HCT116 (cell line): ENCODE data around the gene SNRNP200. TPM values are rescaled to one million over a fixed set of nuclear protein-coding genes. Genes with fewer than 3 reads are reported as not detected.
A peak's percentile ranks its signal among the peaks of the same experiment; 100 is the strongest.

Source experiments
- ATAC-seq: fragments of 200-7000 bp; cut with Tn5 transposase; 2 replicates; pipeline ENCODE4 v1.9.1; 2020; ENCODE audit warnings: mild to moderate bottlenecking, moderate library complexity
- BruUV-seq: library from RNA; stranded (reverse); fragments of 400-500 nt; replicated peaks from 2 replicates; lab custom pipeline; 2021; lab: Mats Ljungman, UMichigan
- CTCF ChIA-PET: fragments of 300-600 bp; sonication (Branson Sonifier 250); formaldehyde crosslinking; loops from one replicate; lab custom pipeline; 2021; ENCODE audit warnings: antibody characterized with exemption; lab: Charles Lee
- POLR2A ChIA-PET: fragments of 300-600, 350-600 bp; sonication (Branson Sonifier 250); formaldehyde crosslinking; loops from one replicate; lab custom pipeline; 2021; ENCODE audit warnings: antibody characterized with exemption; lab: Charles Lee
- RAD21 ChIA-PET, 2 experiments: fragments of 300-600 bp; sonication (Branson Sonifier 250); formaldehyde crosslinking; loops; one replicate each; lab custom pipeline; 2023; ENCODE audit warnings: low total read pairs in 2 of 2; ENCODE audit not compliant: uncharacterized antibody in 2 of 2, unreplicated experiment in 2 of 2, low non-redundant PET in 1 of 2; lab: Charles Lee
- DNase-seq: peaks from one replicate; pipeline ENCODE4 v3.0.0-alpha.2; 2010; ENCODE audit warnings: low read depth, low spot score
- H2AFZ ChIP-seq: fragments of 200-600 bp; shearing (Covaris generic), sonication (generic); 2 replicates; pipeline ENCODE4 v1.6.1; 2017; ENCODE audit warnings: low read depth, mixed run types, mixed read lengths, antibody characterized with exemption, low read length; ENCODE audit not compliant: poor library complexity, severe bottlenecking
- H3K27ac ChIP-seq: 2 replicates; pipeline ENCODE4 v1.5.1; 2012; ENCODE audit warnings: low read depth, low read length
- H3K27me3 ChIP-seq: fragments of 200-600 bp; sonication (generic); 2 replicates; pipeline ENCODE4 v1.6.1; 2016; ENCODE audit warnings: mixed run types, low read length, mixed read lengths; ENCODE audit not compliant: insufficient read depth
- H3K36me3 ChIP-seq, 2 experiments: fragments of 200-500 bp in 1 of 2; fragments of 200-600 bp in 1 of 2; sonication (Bioruptor generic) in 1 of 2; sonication (generic) in 1 of 2; 2 replicates each; pipeline versions ENCODE4 v1.5.1 to v1.6.1; 2014 to 2016; ENCODE audit warnings: low read length in 2 of 2, inconsistent platforms in 1 of 2, mixed read lengths in 1 of 2, mixed run types in 1 of 2; ENCODE audit not compliant: insufficient read depth in 2 of 2, control insufficient read depth in 1 of 2
- H3K4me1 ChIP-seq, 2 experiments: fragments of 200-600 bp in 1 of 2; sonication (generic) in 1 of 2; 2 replicates each; pipeline versions ENCODE4 v1.5.1 to v1.6.1; 2012 to 2017; ENCODE audit warnings: low read length in 2 of 2, inconsistent platforms in 1 of 2, mild to moderate bottlenecking in 1 of 2, mixed read lengths in 1 of 2, mixed run types in 1 of 2, moderate library complexity in 1 of 2; ENCODE audit not compliant: insufficient read depth in 2 of 2, control insufficient read depth in 1 of 2
- H3K4me2 ChIP-seq: fragments of 200-600 bp; sonication (generic); 2 replicates; pipeline ENCODE4 v1.6.1; 2017; ENCODE audit warnings: mixed run types, low read length, mixed read lengths
- H3K4me3 ChIP-seq, 2 experiments: fragments of 200-600 bp in 1 of 2; sonication (generic) in 1 of 2; replicated peaks in 1 of 2; 2 replicates each; pipeline ENCODE4 v1.5.1; 2011 to 2016; ENCODE audit warnings: low read length in 2 of 2, control low read depth in 1 of 2, low read depth in 1 of 2, mild to moderate bottlenecking in 1 of 2, mixed read lengths in 1 of 2, mixed run types in 1 of 2
- H3K79me2 ChIP-seq: fragments of 200-600 bp; sonication (generic); 2 replicates; pipeline ENCODE4 v1.6.1; 2017; ENCODE audit warnings: mild to moderate bottlenecking, mixed run types, low read length, moderate library complexity, mixed read lengths; ENCODE audit not compliant: insufficient read depth
- H3K9ac ChIP-seq: fragments of 200-600 bp; sonication (generic); 2 replicates; pipeline ENCODE4 v1.6.1; 2016; ENCODE audit warnings: low read length, mixed read lengths
- H3K9me2 ChIP-seq: fragments of 200-600 bp; sonication (generic), shearing (Covaris generic); 2 replicates; pipeline ENCODE4 v1.6.1; 2017; ENCODE audit warnings: mixed run types, mild to moderate bottlenecking, moderate library complexity; ENCODE audit not compliant: insufficient read depth
- H3K9me3 ChIP-seq, 2 experiments: fragments of 200-500 bp in 1 of 2; fragments of 200-600 bp in 1 of 2; sonication (Bioruptor generic) in 1 of 2; sonication (generic) in 1 of 2; 2 replicates each; pipeline ENCODE4 v1.6.1; 2014 to 2017; ENCODE audit warnings: low read length in 2 of 2, mixed read lengths in 2 of 2, inconsistent platforms in 1 of 2, low read depth in 1 of 2, mild to moderate bottlenecking in 1 of 2, mixed run types in 1 of 2, moderate library complexity in 1 of 2; ENCODE audit not compliant: control insufficient read depth in 1 of 2, insufficient read depth in 1 of 2
- H4K20me1 ChIP-seq: fragments of 200-600 bp; sonication (generic), shearing (Covaris generic); 2 replicates; pipeline ENCODE4 v1.6.1; 2017; ENCODE audit warnings: mixed run types, mild to moderate bottlenecking, moderate library complexity; ENCODE audit not compliant: insufficient read depth
- EGR1 ChIP-seq: IDR thresholded peaks from 2 replicates; pipeline ENCODE4 v1.6.1; 2012; ENCODE audit warnings: low read depth
- EZH2phosphoT487 ChIP-seq: fragments of 200-600 bp; IDR thresholded peaks from 2 replicates; pipeline ENCODE4 v1.6.1; 2018; ENCODE audit warnings: antibody characterized with exemption, borderline replicate concordance
- FOSL1 ChIP-seq: IDR thresholded peaks from 2 replicates; pipeline ENCODE4 v1.6.1; 2012; ENCODE audit warnings: low read depth
- JUND ChIP-seq: IDR thresholded peaks from 2 replicates; pipeline ENCODE4 v1.6.1; 2012
- RAD21 ChIP-seq: IDR thresholded peaks from 2 replicates; pipeline ENCODE4 v1.6.1; 2012; ENCODE audit warnings: low read depth, mild to moderate bottlenecking
- SP1 ChIP-seq: IDR thresholded peaks from 2 replicates; pipeline ENCODE4 v1.6.1; 2012; ENCODE audit warnings: low read depth
- SRF ChIP-seq: IDR thresholded peaks from 2 replicates; pipeline ENCODE4 v1.6.1; 2012; ENCODE audit warnings: low read depth
- YY1 ChIP-seq: IDR thresholded peaks from 2 replicates; pipeline ENCODE4 v1.6.1; 2011; ENCODE audit warnings: low read length, low read depth, moderate library complexity, mild to moderate bottlenecking; ENCODE audit not compliant: insufficient replicate concordance; ENCODE audit errors: extremely low read depth
- ZFX ChIP-seq: fragments of 450-650 bp; IDR thresholded peaks from 2 replicates; pipeline ENCODE4 v1.6.1; 2017
- ZNF274 ChIP-seq: fragments of 200-500 bp; sonication (Bioruptor generic); IDR thresholded peaks from 2 replicates; pipeline ENCODE4 v1.6.1; 2014; ENCODE audit warnings: mild to moderate bottlenecking, low read depth, low read length, inconsistent platforms
- intact Hi-C: fragments of 100-400 bp; cut with micrococcal nuclease; formaldehyde crosslinking; loops from 2 replicates; pipeline ENCODE4 v1.10.0; 2022
- total RNA-seq: library from RNA; stranded (reverse); gene quantifications from one replicate; pipeline ENCODE4 v1.2.1, GENCODE V29; 2021; ENCODE audit not compliant: unreplicated experiment
- TF ChIP-seq, protein P1 (sequence below): IDR thresholded peaks from 2 replicates; pipeline ENCODE4 v1.6.1; 2012
- TF ChIP-seq, protein P2 (sequence below): IDR thresholded peaks from 2 replicates; pipeline ENCODE4 v1.6.1; 2012
- TF ChIP-seq, protein P3 (sequence below): IDR thresholded peaks from 2 replicates; pipeline ENCODE4 v1.6.1; 2011; ENCODE audit warnings: mild to moderate bottlenecking, low read length, moderate library complexity; ENCODE audit not compliant: insufficient replicate concordance; ENCODE audit errors: extremely low read depth
- TF ChIP-seq, protein P4 (sequence below), 3 experiments: fragments of 200-600 bp in 1 of 3; sonication (generic) in 1 of 3; IDR thresholded peaks in 2 of 3; conservative IDR thresholded peaks in 1 of 3; 2 replicates each; pipeline ENCODE4 v1.5.1; 2012 to 2017; ENCODE audit warnings: low read depth in 2 of 3, low read length in 2 of 3, antibody characterized with exemption in 1 of 3, borderline replicate concordance in 1 of 3, control low read depth in 1 of 3, mild to moderate bottlenecking in 1 of 3, mixed read lengths in 1 of 3, mixed run types in 1 of 3, moderate library complexity in 1 of 3; ENCODE audit not compliant: insufficient read depth in 1 of 3

SNRNP200 gene
- total RNA-seq, 1 experiment from 2014 or later = 202 TPM

DNA sequence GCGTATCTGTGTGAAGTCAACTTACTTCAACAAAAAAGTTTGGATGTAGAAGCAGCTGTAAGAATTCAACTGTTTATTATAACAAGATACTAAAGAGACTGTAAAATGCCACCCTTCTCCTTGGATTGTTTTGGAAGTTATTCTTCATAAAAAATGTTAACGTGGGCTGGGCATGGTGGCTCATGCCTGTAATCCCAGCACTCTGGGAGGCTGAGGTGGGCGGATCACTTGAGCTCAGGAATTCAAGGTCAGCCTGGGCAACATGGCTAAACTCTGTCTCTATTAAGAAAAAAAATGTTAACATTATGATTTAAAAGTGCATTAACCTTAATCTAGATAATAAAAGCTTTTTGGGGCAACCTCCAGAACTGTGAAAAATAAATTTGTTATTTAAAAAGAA lies 31.6 kb downstream of the SNRNP200 start:
- ATAC-seq (no peak), DNase-seq (no peak)
- no TSS peak for BruUV-seq
- H3K9ac ChIP-seq = no peak overlapping the region
- no peak overlapping the region for H3K4me3 ChIP-seq
- ChIA-PET POLR2A (no interaction called here), RAD21 (no interaction called here), CTCF (no interaction called here)
- H3K79me2 ChIP-seq = peaks cover 9% of the 10 kb centered on the region; the same call in 1 of the 2 replicates
- H3K9me2 ChIP-seq = no peaks in the 10 kb centered on the region
- H3K9me3 ChIP-seq = no peaks in the 10 kb centered on the region
- H3K27ac ChIP-seq = no peak overlapping the region
- no peak overlapping the region for H2AFZ ChIP-seq
- H3K36me3 ChIP-seq = peaks cover 54% of the 10 kb centered on the region in 2 experiments
- intact Hi-C loops = loop anchor here (5.0 kb wide), 1 partner anchor 234 kb away; the partner anchor contains the start of gene NEURL3
- no peak overlapping the region for H3K4me2 ChIP-seq
- H3K27me3 ChIP-seq = no peaks in the 10 kb centered on the region
- TF ChIP-seq SRF (no peak), SP1 (no peak), JUND (no peak), EGR1 (no peak), ZFX (no peak), FOSL1 (no peak), ZNF274 (no peak), YY1 (no peak), EZH2phosphoT487 (no peak)
- TF ChIP-seq, protein P1, sequence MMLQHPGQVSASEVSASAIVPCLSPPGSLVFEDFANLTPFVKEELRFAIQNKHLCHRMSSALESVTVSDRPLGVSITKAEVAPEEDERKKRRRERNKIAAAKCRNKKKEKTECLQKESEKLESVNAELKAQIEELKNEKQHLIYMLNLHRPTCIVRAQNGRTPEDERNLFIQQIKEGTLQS = no peak
- TF ChIP-seq, protein P2, sequence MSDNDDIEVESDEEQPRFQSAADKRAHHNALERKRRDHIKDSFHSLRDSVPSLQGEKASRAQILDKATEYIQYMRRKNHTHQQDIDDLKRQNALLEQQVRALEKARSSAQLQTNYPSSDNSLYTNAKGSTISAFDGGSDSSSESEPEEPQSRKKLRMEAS = no peak
- H3K4me1 ChIP-seq = peaks cover 0 to 5% of the 10 kb centered on the region in 2 experiments; a peak in 1 of 4 replicates
- no peaks in the 10 kb centered on the region for H4K20me1 ChIP-seq

GRCh38 chr2:96271995-96272394 lies 33.4 kb downstream of the SNRNP200 start:
- no peak overlapping the region for H3K4me2 ChIP-seq
- peaks cover 0 to 13% of the 10 kb centered on the region in 2 experiments; a peak in 2 of 4 replicates for H3K4me1 ChIP-seq
- RAD21 ChIA-PET = interaction anchor here in 1 of 2 experiments (0.6 kb wide), 1 partner anchor 259 kb away, joined by 3 read pairs; no protein-coding TSS in a partner anchor
- H3K9ac ChIP-seq = no peak overlapping the region
- TF ChIP-seq EZH2phosphoT487 (no peak), RAD21 (peak; percentile 31), FOSL1 (no peak), ZFX (no peak)
- TF ChIP-seq, protein P3, sequence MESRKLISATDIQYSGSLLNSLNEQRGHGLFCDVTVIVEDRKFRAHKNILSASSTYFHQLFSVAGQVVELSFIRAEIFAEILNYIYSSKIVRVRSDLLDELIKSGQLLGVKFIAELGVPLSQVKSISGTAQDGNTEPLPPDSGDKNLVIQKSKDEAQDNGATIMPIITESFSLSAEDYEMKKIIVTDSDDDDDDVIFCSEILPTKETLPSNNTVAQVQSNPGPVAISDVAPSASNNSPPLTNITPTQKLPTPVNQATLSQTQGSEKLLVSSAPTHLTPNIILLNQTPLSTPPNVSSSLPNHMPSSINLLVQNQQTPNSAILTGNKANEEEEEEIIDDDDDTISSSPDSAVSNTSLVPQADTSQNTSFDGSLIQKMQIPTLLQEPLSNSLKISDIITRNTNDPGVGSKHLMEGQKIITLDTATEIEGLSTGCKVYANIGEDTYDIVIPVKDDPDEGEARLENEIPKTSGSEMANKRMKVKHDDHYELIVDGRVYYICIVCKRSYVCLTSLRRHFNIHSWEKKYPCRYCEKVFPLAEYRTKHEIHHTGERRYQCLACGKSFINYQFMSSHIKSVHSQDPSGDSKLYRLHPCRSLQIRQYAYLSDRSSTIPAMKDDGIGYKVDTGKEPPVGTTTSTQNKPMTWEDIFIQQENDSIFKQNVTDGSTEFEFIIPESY = no peak
- TF ChIP-seq, protein P4, sequence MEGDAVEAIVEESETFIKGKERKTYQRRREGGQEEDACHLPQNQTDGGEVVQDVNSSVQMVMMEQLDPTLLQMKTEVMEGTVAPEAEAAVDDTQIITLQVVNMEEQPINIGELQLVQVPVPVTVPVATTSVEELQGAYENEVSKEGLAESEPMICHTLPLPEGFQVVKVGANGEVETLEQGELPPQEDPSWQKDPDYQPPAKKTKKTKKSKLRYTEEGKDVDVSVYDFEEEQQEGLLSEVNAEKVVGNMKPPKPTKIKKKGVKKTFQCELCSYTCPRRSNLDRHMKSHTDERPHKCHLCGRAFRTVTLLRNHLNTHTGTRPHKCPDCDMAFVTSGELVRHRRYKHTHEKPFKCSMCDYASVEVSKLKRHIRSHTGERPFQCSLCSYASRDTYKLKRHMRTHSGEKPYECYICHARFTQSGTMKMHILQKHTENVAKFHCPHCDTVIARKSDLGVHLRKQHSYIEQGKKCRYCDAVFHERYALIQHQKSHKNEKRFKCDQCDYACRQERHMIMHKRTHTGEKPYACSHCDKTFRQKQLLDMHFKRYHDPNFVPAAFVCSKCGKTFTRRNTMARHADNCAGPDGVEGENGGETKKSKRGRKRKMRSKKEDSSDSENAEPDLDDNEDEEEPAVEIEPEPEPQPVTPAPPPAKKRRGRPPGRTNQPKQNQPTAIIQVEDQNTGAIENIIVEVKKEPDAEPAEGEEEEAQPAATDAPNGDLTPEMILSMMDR (IDR thresholded peaks at IDR 0.05 in 2 of 3, conservative IDR thresholded peaks at IDR 0.05 in 1 of 3; ENCODE audit: borderline replicate concordance in 1 of 3, insufficient read depth in 1 of 3, low read depth in 2 of 3, low read length in 2 of 3) = 0 out of 6 replicates have a peak, but pooled peaks of 1 of the 3 experiments have one; percentile 7
- H3K4me3 ChIP-seq = no peak overlapping the region
- H3K36me3 ChIP-seq = peaks cover 46 to 50% of the 10 kb centered on the region in 2 experiments; a peak in 3 of 4 replicates
- BruUV-seq = no TSS peak
- ATAC-seq (no peak), DNase-seq (no peak)
- no peak overlapping the region for H2AFZ ChIP-seq
- H3K79me2 ChIP-seq = peaks cover 26% of the 10 kb centered on the region
- no peak overlapping the region for H3K27ac ChIP-seq
- H4K20me1 ChIP-seq = no peaks in the 10 kb centered on the region
- CTCF ChIA-PET = no interaction called here
- no peaks in the 10 kb centered on the region for H3K9me2 ChIP-seq
- H3K9me3 ChIP-seq = no peaks in the 10 kb centered on the region
- POLR2A ChIA-PET = no interaction called here
- intact Hi-C loops = loop anchor here (5.0 kb wide), 1 partner anchor 235 kb away; the partner anchor contains the start of gene NEURL3
- H3K27me3 ChIP-seq = no peaks in the 10 kb centered on the region
